ENCODE results near the gene MDM2. TPM values are rescaled to one million over a fixed set of nuclear protein-coding genes. Genes with fewer than 3 reads are reported as not detected.

MDM2 gene
- total RNA-seq, 1 experiment from 2014 or later = 97.1 TPM

DNA sequence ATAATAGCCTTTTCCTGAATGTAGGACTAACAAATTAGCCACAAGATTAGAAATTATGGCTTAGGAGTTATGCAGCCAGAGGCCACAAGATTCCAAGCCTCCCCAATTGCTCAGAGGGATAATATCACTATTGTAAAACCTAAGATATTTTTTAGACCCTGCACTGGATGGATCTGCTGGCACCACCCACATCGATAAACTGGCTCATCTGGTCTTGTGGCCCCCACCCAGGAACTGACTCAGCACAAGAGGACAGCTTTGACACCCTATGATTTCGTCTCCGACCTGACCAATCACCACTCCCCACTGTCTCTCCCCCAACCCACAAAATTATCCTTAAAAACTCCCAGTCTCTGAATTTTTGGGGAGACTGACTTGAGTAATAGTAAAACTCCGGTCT, 70.3 kb downstream of the MDM2 start:
- TF ChIP-seq, protein P1, sequence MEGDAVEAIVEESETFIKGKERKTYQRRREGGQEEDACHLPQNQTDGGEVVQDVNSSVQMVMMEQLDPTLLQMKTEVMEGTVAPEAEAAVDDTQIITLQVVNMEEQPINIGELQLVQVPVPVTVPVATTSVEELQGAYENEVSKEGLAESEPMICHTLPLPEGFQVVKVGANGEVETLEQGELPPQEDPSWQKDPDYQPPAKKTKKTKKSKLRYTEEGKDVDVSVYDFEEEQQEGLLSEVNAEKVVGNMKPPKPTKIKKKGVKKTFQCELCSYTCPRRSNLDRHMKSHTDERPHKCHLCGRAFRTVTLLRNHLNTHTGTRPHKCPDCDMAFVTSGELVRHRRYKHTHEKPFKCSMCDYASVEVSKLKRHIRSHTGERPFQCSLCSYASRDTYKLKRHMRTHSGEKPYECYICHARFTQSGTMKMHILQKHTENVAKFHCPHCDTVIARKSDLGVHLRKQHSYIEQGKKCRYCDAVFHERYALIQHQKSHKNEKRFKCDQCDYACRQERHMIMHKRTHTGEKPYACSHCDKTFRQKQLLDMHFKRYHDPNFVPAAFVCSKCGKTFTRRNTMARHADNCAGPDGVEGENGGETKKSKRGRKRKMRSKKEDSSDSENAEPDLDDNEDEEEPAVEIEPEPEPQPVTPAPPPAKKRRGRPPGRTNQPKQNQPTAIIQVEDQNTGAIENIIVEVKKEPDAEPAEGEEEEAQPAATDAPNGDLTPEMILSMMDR (IDR thresholded peaks at IDR 0.05; ENCODE audit: unreplicated experiment) = no peak
- DNase-seq = no peak
- no peak overlapping the region for H3K4me3 Mint-ChIP-seq (ENCODE audit: low read depth, unreplicated experiment)
- H3K36me3 Mint-ChIP-seq (ENCODE audit: insufficient read depth, unreplicated experiment) = no peaks in the 10 kb centered on the region
- H3K9me3 Mint-ChIP-seq (ENCODE audit: low read depth, unreplicated experiment) = peaks cover 3% of the 10 kb centered on the region
- no peaks in the 10 kb centered on the region for H3K4me1 Mint-ChIP-seq (ENCODE audit: low read depth, unreplicated experiment)
- CTCF ChIA-PET = no interaction called here
- no peak overlapping the region for H3K27ac Mint-ChIP-seq (ENCODE audit: unreplicated experiment)
- no TSS peak for BruUV-seq (replicated peaks)
- intact Hi-C loops (cut with micrococcal nuclease; ENCODE audit: unreplicated experiment) = no loop called here
- no peaks in the 10 kb centered on the region for H3K27me3 Mint-ChIP-seq (ENCODE audit: unreplicated experiment)

GRCh38 chr12:68878846-68879245, 70.9 kb downstream of the MDM2 start:
- H3K4me1 Mint-ChIP-seq (ENCODE audit: low read depth, unreplicated experiment) = no peaks in the 10 kb centered on the region
- DNase-seq = no peak
- TF ChIP-seq, protein P1 (IDR thresholded peaks at IDR 0.05; ENCODE audit: unreplicated experiment) = no peak
- H3K4me3 Mint-ChIP-seq (ENCODE audit: low read depth, unreplicated experiment) = no peak overlapping the region
- no peak overlapping the region for H3K27ac Mint-ChIP-seq (ENCODE audit: unreplicated experiment)
- CTCF ChIA-PET = interaction anchor here (0.6 kb wide), 1 partner anchor 42 kb away, joined by 3 read pairs; no protein-coding TSS in a partner anchor
- no peaks in the 10 kb centered on the region for H3K27me3 Mint-ChIP-seq (ENCODE audit: unreplicated experiment)
- peaks cover 3% of the 10 kb centered on the region for H3K9me3 Mint-ChIP-seq (ENCODE audit: low read depth, unreplicated experiment)
- no peaks in the 10 kb centered on the region for H3K36me3 Mint-ChIP-seq (ENCODE audit: insufficient read depth, unreplicated experiment)
- intact Hi-C loops (cut with micrococcal nuclease; ENCODE audit: unreplicated experiment) = no loop called here
- no TSS peak for BruUV-seq (replicated peaks)

- Mint-ChIP-seq H3K36me3 (ENCODE audit: insufficient read depth, unreplicated experiment) (no peaks in the 10 kb centered on the region), H3K27ac (ENCODE audit: unreplicated experiment) (no peak overlapping the region), H3K4me1 (ENCODE audit: low read depth, unreplicated experiment) (no peaks in the 10 kb centered on the region), H3K4me3 (ENCODE audit: low read depth, unreplicated experiment) (no peak overlapping the region), H3K9me3 (ENCODE audit: low read depth, unreplicated experiment) (peaks cover 3% of the 10 kb centered on the region), H3K27me3 (ENCODE audit: unreplicated experiment) (no peaks in the 10 kb centered on the region)
- TF ChIP-seq, protein P1 (IDR thresholded peaks at IDR 0.05; ENCODE audit: unreplicated experiment) = no peak
- no peak for DNase-seq
- no TSS peak for BruUV-seq (replicated peaks)
- CTCF ChIA-PET = no interaction called here
- intact Hi-C loops (cut with micrococcal nuclease; ENCODE audit: unreplicated experiment) = no loop called here
Measured at GRCh38 chr12:68880660-68881325, 72.8 kb downstream of the MDM2 start.

GRCh38 chr12:68882251-68882964, 74.4 kb downstream of the MDM2 start:
- intact Hi-C loops (cut with micrococcal nuclease; ENCODE audit: unreplicated experiment) = no loop called here
- peaks cover 3% of the 10 kb centered on the region for H3K9me3 Mint-ChIP-seq (ENCODE audit: low read depth, unreplicated experiment)
- no TSS peak for BruUV-seq (replicated peaks)
- no peaks in the 10 kb centered on the region for H3K4me1 Mint-ChIP-seq (ENCODE audit: low read depth, unreplicated experiment)
- no peaks in the 10 kb centered on the region for H3K36me3 Mint-ChIP-seq (ENCODE audit: insufficient read depth, unreplicated experiment)
- CTCF ChIA-PET = no interaction called here
- H3K27me3 Mint-ChIP-seq (ENCODE audit: unreplicated experiment) = no peaks in the 10 kb centered on the region
- no peak overlapping the region for H3K4me3 Mint-ChIP-seq (ENCODE audit: low read depth, unreplicated experiment)
- H3K27ac Mint-ChIP-seq (ENCODE audit: unreplicated experiment) = no peak overlapping the region
- TF ChIP-seq, protein P1 (IDR thresholded peaks at IDR 0.05; ENCODE audit: unreplicated experiment) = no peak
- DNase-seq = no peak
